ENCODE results near the gene HIF1AN.

Gene HIF1AN

GRCh38 chr10:100560248-100560647 is 24.5 kb downstream of the HIF1AN start:
- DNase-seq (ENCODE audit: low read depth), result no peak
- no peak overlapping the region for H3K4me3 ChIP-seq (ENCODE audit: control insufficient read depth, low read depth, low read length)
- TF ChIP-seq CTCF (IDR thresholded peaks at IDR 0.05; ENCODE audit: control insufficient read depth, insufficient read depth, low read depth, low read length, missing control alignments), result no peak

- TF ChIP-seq CTCF (IDR thresholded peaks at IDR 0.05; ENCODE audit: control insufficient read depth, insufficient read depth, low read depth, low read length, missing control alignments), result no peak
- no peak overlapping the region for H3K4me3 ChIP-seq (ENCODE audit: control insufficient read depth, low read depth, low read length)
- no peak for DNase-seq (ENCODE audit: low read depth)
Observed at GRCh38 chr10:100561005-100561404, 25.3 kb downstream of the HIF1AN start.

GRCh38 chr10:100562008-100562672 is 26.4 kb downstream of the HIF1AN start:
- TF ChIP-seq CTCF (IDR thresholded peaks at IDR 0.05; ENCODE audit: control insufficient read depth, insufficient read depth, low read depth, low read length, missing control alignments), result peak; percentile 73
- no peak for DNase-seq (ENCODE audit: low read depth)
- no peak overlapping the region for H3K4me3 ChIP-seq (ENCODE audit: control insufficient read depth, low read depth, low read length)

- H3K4me3 ChIP-seq (ENCODE audit: control insufficient read depth, low read depth, low read length), result no peak overlapping the region
- TF ChIP-seq CTCF (IDR thresholded peaks at IDR 0.05; ENCODE audit: control insufficient read depth, insufficient read depth, low read depth, low read length, missing control alignments), result no peak
- no peak for DNase-seq (ENCODE audit: low read depth)
Observed at GRCh38 chr10:100565206-100565985, 29.7 kb downstream of the HIF1AN start.

GRCh38 chr10:100566561-100566960 is 30.8 kb downstream of the HIF1AN start:
- TF ChIP-seq CTCF (IDR thresholded peaks at IDR 0.05; ENCODE audit: control insufficient read depth, insufficient read depth, low read depth, low read length, missing control alignments), result no peak
- no peak overlapping the region for H3K4me3 ChIP-seq (ENCODE audit: control insufficient read depth, low read depth, low read length)
- DNase-seq (ENCODE audit: low read depth), result no peak

- DNase-seq (ENCODE audit: low read depth), result no peak
- TF ChIP-seq CTCF (IDR thresholded peaks at IDR 0.05; ENCODE audit: control insufficient read depth, insufficient read depth, low read depth, low read length, missing control alignments), result no peak
- no peak overlapping the region for H3K4me3 ChIP-seq (ENCODE audit: control insufficient read depth, low read depth, low read length)
Observed at GRCh38 chr10:100567249-100567648, 31.5 kb downstream of the HIF1AN start.
